GM12892 (cell line): ENCODE results near the gene ANXA1. TPM values are rescaled to one million over a fixed set of nuclear protein-coding genes. Genes with fewer than 3 reads are reported as not detected.

Experiments used
- DNase-seq: peaks from one replicate; pipeline ENCODE4 v3.0.0; 2011; ENCODE audit not compliant: insufficient read length
- FAIRE-seq: peaks from 2 replicates; lab custom pipeline; 2011; peaks lifted over from hg19 to GRCh38; lab: Jason Lieb, UNC
- POLR2A ChIP-seq: IDR thresholded peaks from 2 replicates; pipeline ENCODE4 v1.6.1; 2011; ENCODE audit warnings: low read depth, low read length, control low read depth
- POLR2AphosphoS5 ChIP-seq: IDR thresholded peaks from 2 replicates; pipeline ENCODE4 v1.6.1; 2011; ENCODE audit warnings: low read depth, low read length, control low read depth
- TAF1 ChIP-seq: IDR thresholded peaks from 2 replicates; pipeline ENCODE4 v1.6.1; 2011; ENCODE audit warnings: low read depth, mild to moderate bottlenecking, control low read depth, low read length, borderline replicate concordance
- polyA plus RNA-seq: library from polyadenylated mRNA; unstranded; fragments of >200 nt; gene quantifications from one replicate; pipeline ENCODE4 v1.2.1, GENCODE V29; 2012; ENCODE audit warnings: missing spikeins, inconsistent platforms; ENCODE audit not compliant: missing spikeins

Gene ANXA1, protein sequence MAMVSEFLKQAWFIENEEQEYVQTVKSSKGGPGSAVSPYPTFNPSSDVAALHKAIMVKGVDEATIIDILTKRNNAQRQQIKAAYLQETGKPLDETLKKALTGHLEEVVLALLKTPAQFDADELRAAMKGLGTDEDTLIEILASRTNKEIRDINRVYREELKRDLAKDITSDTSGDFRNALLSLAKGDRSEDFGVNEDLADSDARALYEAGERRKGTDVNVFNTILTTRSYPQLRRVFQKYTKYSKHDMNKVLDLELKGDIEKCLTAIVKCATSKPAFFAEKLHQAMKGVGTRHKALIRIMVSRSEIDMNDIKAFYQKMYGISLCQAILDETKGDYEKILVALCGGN
- polyA plus RNA-seq = 3.1 TPM

DNA sequence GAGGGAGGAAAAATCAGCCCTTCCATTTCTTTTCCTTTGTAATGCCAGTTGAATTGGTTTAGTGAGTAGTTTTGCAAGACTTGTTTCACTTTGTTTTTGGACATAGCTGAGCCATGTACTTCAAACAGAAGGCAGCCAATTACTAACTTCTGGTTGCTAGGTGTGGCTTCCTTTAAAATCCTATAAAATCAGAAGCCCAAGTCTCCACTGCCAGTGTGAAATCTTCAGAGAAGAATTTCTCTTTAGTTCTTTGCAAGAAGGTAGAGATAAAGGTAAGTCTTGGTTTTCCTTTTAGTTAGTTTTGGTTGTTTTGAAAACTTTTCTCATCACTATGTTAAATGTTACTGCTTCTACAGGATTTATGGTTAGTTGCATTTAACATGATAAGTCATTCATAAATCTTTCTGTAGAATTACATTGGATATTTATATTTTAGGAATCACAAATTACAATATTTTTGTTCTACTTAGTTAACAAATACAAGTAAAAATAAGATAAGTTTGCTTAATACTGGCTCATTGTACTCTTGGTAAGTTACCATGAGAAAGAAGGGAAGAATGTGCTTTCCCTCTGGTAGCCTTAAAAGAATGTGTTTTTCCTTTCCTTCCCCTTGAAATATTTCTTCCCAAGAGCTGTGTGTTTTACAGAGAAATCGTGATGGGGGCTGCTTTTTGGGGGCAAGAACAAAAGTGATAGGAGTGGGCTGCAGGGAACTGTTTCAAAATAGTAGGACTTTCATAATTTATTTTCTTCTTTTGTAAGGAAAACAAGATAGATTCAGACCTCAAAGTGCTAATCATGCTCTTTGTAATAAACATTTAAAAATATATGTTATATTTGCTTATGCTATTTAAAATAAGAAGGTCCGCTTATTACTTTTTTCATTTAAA lies at the start of gene ANXA1:
Gene ANXA1 (plus strand): TSS at position 213 of the 890 bp plus-strand sequence. CDS start 6,671 bp downstream, outside the sequence.
- DNase-seq = no peak
- TF ChIP-seq TAF1 (no peak), POLR2AphosphoS5 (no peak), POLR2A (no peak)
- no peak for FAIRE-seq

DNA sequence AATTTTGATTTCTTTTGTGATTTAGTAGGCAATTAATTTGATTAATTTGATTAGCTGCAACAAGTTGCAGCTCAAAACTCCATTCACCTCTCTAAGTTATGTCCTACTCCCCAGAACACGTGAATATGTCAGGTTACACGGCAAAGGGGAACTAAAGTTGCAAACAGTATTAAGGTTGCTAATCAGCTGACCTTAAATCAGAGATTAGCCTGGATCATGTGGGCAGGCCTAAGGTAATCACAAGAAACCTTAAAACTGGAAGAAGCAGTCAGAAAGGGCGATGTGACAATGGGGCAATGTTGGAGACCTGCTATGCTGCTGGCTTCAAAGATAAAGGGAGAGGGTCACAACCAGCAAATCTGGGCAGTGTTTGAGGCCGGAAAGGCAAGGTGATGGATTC lies 47.3 kb upstream of the ANXA1 start:
- no peak for DNase-seq
- TF ChIP-seq POLR2AphosphoS5 (no peak), POLR2A (no peak), TAF1 (no peak)
- no peak for FAIRE-seq

DNA sequence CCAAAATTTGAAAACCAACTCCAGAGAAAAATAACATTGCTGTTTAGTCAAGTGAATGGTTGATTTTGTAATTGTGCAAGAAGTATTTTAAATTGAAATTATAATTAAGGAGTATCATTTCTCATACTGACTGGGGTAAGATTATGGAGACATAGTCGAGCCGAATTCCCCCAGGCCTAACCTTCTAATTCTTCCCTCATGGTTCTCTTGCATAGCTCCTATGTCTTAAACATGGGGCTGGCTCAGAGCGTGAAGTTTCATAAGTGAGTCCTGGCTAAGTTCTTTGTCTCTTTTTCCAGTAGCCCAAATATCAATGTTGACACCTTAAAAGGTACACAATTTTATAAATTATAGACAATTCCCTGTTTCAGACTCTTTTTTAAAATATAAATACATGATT lies 46.7 kb upstream of the ANXA1 start:
- no peak for TF ChIP-seq POLR2A
- TF ChIP-seq TAF1 = no peak
- no peak for TF ChIP-seq POLR2AphosphoS5
- FAIRE-seq (no peak), DNase-seq (no peak)

DNA sequence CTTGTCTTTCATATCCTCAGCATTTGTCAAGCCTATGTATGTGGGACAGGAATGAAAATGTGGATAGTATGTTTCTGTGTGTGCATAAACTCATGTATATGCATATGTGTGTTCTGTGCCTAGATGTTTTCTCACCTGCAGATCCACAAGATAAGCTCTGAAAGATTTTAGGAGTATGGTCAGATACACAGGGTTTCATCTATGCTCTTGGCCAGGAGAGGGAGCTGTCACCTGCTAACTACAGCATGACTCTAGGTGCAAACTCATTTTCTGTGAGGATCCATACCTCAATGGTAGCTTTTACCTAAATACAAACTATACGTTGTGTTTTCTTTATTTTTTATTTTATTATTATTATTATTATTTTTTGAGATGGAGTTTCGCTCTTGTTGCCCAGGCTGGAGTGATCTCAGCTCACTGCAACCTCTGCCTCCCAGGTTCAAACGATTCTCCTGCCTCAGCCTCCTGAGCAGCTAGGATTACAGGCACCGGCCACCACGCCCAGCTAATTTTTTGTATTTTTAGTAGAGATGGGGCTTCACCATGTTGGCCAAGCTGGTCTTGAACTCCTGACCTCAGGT lies 44.1 kb upstream of the ANXA1 start:
- FAIRE-seq = peak; percentile 83
- peak; percentile 5 for DNase-seq

DNA sequence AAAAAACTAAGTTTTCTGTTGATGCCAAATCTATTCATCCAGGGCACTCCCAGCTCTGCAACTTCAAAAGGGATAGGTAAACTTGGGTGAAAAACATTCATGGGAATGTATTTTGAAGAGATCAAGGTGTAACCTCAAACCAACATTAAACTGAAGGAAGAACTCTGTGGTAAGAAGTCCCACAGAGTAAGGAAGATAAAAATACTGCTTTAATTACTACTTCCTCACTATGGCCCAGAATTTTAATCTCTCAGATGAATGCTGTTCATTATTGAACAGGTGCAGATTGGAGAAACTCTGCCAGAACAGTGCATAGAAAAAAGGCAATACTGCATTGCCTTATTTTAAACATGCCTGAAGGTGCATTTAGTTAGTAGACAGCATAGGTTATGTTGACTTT lies 37.6 kb upstream of the ANXA1 start:
- TF ChIP-seq TAF1 = no peak
- no peak for TF ChIP-seq POLR2A
- TF ChIP-seq POLR2AphosphoS5 = no peak
- no peak for DNase-seq
- FAIRE-seq = no peak

DNA sequence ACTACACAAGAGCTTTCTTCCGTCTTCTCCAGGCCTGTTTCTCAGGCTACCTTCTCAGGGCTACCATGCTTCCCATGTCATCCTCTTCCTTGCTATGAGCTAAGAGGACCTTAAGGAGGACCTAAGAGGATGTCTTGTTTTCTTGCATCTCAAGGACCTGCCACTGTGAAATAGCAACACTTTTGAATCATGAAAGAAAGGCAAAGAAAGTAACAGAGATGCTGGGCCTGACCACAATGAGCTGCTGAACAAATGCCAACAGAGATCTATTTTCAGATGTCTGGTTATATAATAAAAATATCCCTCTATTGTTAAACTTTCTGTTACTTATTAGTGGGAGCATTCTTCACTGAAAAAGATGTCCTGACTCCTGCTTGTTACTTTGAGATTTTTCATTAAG lies 36.7 kb upstream of the ANXA1 start:
- TF ChIP-seq TAF1 (no peak), POLR2AphosphoS5 (no peak), POLR2A (no peak)
- DNase-seq (no peak), FAIRE-seq (no peak)

DNA sequence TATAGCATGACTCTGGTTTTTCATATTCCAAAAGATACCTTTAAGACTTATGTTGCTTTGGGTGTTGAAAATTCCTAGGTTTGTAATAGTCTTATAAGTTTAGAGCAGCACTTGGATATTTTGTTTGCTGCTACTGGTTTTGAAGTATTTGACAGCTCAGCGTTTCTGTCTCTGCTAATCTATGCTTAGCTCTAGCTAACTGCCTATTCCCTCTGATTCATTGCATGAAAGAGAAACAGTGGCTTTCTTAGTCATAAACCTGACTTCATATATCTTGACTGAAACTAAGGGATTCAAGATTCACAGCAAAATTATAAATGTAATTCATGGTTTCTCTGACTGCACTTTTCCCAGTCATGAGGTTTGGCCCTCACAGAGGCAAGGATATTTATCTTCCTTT lies 35.6 kb upstream of the ANXA1 start:
- no peak for TF ChIP-seq TAF1
- TF ChIP-seq POLR2A = no peak
- TF ChIP-seq POLR2AphosphoS5 = no peak
- FAIRE-seq (no peak), DNase-seq (no peak)

DNA sequence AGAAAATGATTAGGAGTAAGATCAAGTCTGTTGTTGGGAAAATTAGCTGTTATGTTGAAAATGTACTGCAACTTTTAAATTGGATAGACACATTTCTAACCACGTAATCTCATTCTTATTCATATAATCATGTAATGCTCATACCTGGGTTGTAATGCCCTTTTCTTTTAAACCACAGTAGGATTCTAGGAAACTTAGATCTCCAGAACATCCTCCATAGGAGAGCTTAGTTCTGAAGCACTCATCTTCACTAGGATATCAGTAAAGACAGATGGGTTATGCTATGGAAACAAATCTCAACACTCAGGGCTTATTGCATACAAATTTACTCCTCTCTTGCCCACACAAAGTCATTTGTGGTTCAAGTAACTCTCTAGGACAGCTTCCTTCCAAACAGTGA lies 34.8 kb upstream of the ANXA1 start:
- no peak for TF ChIP-seq POLR2AphosphoS5
- TF ChIP-seq TAF1 = no peak
- TF ChIP-seq POLR2A = no peak
- DNase-seq (no peak), FAIRE-seq (no peak)

DNA sequence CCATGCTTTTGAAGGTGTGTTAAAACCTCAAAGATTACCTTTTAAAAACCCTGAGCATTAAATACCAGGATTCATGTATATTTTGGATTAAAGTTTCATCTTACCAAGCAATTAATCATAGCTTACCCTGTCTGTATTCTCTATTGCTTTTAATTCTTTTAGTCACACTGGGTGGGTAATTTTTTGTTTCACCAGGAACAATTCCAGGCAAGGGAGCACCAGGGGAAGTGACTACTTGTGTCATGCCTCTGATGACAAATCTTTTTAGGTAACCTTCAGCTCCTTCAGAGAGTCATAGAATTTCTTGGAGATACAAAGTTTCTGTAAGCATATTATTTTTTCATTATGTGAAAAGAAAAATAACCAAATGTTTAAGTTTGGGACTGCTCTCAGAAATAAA lies 33.4 kb upstream of the ANXA1 start:
- no peak for DNase-seq
- no peak for FAIRE-seq

DNA sequence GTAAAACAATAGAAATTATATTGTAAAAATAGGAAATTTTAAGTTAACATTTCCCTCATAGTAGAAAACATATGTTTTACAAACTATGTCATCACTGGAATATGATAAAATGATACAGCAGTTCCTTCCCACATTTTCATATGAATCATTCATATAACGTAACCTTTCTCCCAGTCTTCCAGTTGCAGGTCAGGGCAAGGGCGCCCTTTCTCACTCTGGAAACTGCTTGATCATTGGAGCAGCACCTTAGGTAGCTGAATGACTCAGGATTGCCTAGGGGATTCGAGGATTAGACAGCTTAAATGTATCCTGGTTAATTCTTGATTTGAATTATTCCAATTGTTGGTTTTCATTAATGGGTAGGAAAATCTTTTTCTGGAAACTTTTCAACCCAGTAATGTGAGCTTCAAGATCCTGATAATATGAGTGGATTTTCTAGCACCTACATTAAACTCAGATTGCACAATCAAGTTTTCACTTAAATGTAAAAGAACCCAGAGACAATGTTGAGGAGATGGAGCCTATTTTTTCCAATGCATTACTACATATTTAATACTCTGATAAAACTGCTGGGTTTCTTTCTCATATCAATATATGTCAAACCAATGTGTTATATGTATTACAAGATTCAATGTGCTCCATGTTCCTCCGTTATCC lies 32.6 kb upstream of the ANXA1 start:
- no peak for DNase-seq
- FAIRE-seq = no peak
- TF ChIP-seq POLR2A = no peak
- TF ChIP-seq TAF1 = no peak
- no peak for TF ChIP-seq POLR2AphosphoS5

More for the DNA sequence above, 33.4 kb upstream of the ANXA1 start:
- no peak for TF ChIP-seq POLR2A
- no peak for TF ChIP-seq POLR2AphosphoS5
- no peak for TF ChIP-seq TAF1

DNA sequence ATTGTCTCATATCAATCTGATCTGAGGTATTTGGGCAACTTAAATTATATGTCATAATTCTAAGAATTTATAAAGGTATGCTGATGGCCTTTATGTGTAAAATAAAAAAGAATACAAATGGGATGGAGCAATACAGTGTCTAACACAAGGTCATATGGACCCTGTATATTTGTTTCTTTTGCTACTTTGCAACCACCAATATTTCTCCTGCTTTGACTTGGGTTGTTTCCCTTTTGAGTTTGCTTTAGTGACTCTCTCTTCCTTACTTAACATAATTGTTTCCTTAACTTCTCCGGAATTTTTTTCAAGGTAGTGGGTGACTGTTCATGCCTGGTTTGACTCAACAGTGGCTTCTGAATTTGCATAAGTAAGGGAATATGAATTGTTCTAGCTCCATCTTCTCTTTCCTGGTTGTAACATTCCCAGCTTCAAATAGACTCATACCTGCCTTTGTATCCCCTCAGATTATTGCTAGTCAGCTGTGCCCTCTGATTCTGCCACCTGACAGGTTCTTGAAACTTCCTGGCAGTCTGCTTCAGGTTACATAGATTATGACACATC lies 30.2 kb upstream of the ANXA1 start:
- FAIRE-seq (no peak), DNase-seq (no peak)

More for the DNA sequence above, 30.2 kb upstream of the ANXA1 start:
- TF ChIP-seq POLR2A = no peak
- TF ChIP-seq TAF1 = no peak
- TF ChIP-seq POLR2AphosphoS5 = no peak
